Measurements from ENCODE around the gene SLC9A1.

Gene SLC9A1

DNA sequence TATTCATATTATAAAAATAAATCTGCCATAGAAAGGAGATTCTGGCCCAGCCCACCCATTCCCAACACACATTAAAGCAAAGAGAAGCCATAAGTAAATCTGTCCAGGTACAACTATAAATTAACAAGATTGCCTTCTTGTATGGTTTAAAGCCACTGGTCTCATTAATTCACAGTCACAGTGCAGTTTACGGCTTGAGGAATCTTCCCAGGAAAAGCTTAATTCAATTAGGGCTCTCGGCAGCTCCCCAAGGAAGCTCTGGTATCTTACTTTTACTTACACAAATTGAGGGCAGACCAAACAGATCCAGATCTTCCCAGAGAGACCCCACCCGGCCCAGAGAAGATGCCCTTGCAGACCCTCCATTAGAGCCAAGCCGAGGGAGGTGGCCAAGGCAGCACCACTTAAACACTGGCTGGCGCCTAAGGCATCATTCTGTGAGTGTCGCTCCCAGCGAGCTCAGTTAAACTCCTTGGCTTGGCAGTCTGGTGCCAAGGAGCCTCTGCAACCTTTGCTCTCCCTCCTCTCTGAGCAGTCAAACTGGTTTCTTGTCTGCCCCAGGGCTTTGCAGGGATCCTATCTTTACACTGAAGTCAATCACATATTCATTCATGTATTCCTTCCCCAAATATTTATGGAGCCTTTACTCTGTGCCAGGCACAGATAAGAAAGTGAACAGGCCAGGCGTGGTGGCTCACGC is 10.7 kb downstream of the SLC9A1 start:
- POLR2A ChIA-PET = interaction anchor here (0.5 to 11.9 kb wide), 2 partner anchors 9 to 22 kb away, joined by 3 to 110 read pairs; partner anchors contain the start of gene SLC9A1
- CTCF ChIA-PET = interaction anchor here (1.0 to 3.4 kb wide), 7 partner anchors 11 to 140 kb away, joined by 3 to 17 read pairs (median 7); partner anchors contain the start of gene SLC9A1
- no peak for DNase-seq (ENCODE audit: extremely low spot score)
- TF ChIP-seq, protein P1, sequence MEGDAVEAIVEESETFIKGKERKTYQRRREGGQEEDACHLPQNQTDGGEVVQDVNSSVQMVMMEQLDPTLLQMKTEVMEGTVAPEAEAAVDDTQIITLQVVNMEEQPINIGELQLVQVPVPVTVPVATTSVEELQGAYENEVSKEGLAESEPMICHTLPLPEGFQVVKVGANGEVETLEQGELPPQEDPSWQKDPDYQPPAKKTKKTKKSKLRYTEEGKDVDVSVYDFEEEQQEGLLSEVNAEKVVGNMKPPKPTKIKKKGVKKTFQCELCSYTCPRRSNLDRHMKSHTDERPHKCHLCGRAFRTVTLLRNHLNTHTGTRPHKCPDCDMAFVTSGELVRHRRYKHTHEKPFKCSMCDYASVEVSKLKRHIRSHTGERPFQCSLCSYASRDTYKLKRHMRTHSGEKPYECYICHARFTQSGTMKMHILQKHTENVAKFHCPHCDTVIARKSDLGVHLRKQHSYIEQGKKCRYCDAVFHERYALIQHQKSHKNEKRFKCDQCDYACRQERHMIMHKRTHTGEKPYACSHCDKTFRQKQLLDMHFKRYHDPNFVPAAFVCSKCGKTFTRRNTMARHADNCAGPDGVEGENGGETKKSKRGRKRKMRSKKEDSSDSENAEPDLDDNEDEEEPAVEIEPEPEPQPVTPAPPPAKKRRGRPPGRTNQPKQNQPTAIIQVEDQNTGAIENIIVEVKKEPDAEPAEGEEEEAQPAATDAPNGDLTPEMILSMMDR (IDR thresholded peaks at IDR 0.05; ENCODE audit: control extremely low read depth, extremely low read depth, low read depth, missing control alignments) = no peak

- POLR2A ChIA-PET = interaction anchor here (0.5 to 11.9 kb wide), 2 partner anchors 10 to 21 kb away, joined by 3 to 110 read pairs; partner anchors contain the start of gene SLC9A1
- TF ChIP-seq, protein P1 (IDR thresholded peaks at IDR 0.05; ENCODE audit: control extremely low read depth, extremely low read depth, low read depth, missing control alignments) = no peak
- CTCF ChIA-PET = interaction anchor here (1.0 to 3.4 kb wide), 6 partner anchors 9 to 101 kb away, joined by 3 to 17 read pairs (median 3); partner anchors contain the start of gene SLC9A1
- DNase-seq (ENCODE audit: extremely low spot score) = no peak
These were observed 11.5 kb downstream of the SLC9A1 start for GRCh38 chr1:27143401-27143800.

GRCh38 chr1:27142464-27142863 is 12.5 kb downstream of the SLC9A1 start:
- DNase-seq (ENCODE audit: extremely low spot score) = no peak
- ChIA-PET CTCF (interaction anchor here (1.0 to 3.4 kb wide), 4 partner anchors 8 to 30 kb away, joined by 3 to 17 read pairs (median 6); partner anchors contain the start of gene SLC9A1), POLR2A (interaction anchor here (0.5 to 11.9 kb wide), 2 partner anchors 11 to 314 kb away, joined by 4 to 110 read pairs; partner anchors contain the start of gene SLC9A1)
- TF ChIP-seq, protein P1 (IDR thresholded peaks at IDR 0.05; ENCODE audit: control extremely low read depth, extremely low read depth, low read depth, missing control alignments) = no peak

- DNase-seq (ENCODE audit: extremely low spot score) = no peak
- CTCF ChIA-PET = interaction anchor here (0.8 to 9.6 kb wide), 7 partner anchors 14 to 254 kb away, joined by 3 to 88 read pairs (median 5); partner anchors contain the start of gene SLC9A1
- POLR2A ChIA-PET = interaction anchor here (11.9 kb wide), 1 partner anchor 12 kb away, joined by 110 read pairs; the partner anchor contains the start of gene SLC9A1
- TF ChIP-seq, protein P1 (IDR thresholded peaks at IDR 0.05; ENCODE audit: control extremely low read depth, extremely low read depth, low read depth, missing control alignments) = no peak
These were observed 13.5 kb downstream of the SLC9A1 start for GRCh38 chr1:27141266-27142003.

DNA sequence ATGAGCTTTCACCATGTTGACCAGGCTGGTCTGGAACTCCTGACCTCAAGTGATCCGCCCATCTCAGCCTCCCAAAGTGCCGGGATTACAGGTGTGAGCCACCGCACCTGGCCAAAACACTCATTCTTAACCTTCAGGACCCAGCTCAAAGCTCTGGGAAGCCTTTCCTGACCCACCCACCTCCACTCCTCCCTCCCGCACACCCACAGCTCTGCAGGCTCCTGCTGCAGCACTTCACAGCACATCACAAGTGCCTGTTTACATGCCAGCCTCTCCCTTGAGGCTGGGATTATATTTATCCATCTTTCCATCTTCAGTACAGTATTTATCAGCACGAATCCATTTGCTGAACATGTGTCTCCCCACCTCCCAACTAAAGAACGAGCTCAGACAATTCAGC is 14.9 kb downstream of the SLC9A1 start:
- CTCF ChIA-PET = interaction anchor here (1.1 to 9.6 kb wide), 9 partner anchors 9 to 156 kb away, joined by 3 to 88 read pairs (median 6); partner anchors contain the start of gene SLC9A1
- POLR2A ChIA-PET = interaction anchor here (0.7 to 11.9 kb wide), 3 partner anchors 10 to 101 kb away, joined by 4 to 110 read pairs (median 8); partner anchors contain the start of gene SLC9A1
- TF ChIP-seq, protein P1 (IDR thresholded peaks at IDR 0.05; ENCODE audit: control extremely low read depth, extremely low read depth, low read depth, missing control alignments) = no peak

DNA sequence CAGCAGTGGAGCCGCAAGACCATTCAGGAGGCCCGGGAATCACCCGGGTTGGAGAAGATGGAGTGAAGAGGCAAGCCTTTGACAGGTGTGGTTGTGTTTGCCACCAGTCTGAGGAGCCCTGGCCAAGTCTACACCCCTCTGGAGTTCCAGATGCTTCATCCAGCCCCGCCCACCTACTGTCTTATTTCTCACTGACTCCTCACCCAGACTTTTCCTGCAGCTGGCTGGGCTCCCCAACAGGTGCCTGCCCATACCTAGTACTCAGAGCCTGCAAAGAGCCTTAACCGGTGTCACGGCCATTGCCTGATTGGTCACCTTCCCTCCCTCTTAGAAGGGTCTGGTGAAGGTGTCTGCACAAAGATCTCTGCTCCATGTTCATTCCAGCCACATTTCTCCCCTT is 16.0 kb downstream of the SLC9A1 start:
- TF ChIP-seq, protein P1 (IDR thresholded peaks at IDR 0.05; ENCODE audit: control extremely low read depth, extremely low read depth, low read depth, missing control alignments) = no peak
- DNase-seq (ENCODE audit: extremely low spot score) = no peak
- CTCF ChIA-PET = interaction anchor here (0.9 to 9.6 kb wide), 9 partner anchors 10 to 194 kb away, joined by 3 to 88 read pairs (median 6); partner anchors contain the start of gene SLC9A1
- POLR2A ChIA-PET = interaction anchor here (2.1 to 11.9 kb wide), 2 partner anchors 11 to 15 kb away, joined by 8 to 110 read pairs; partner anchors contain the start of gene SLC9A1

More for the DNA sequence above, 14.9 kb downstream of the SLC9A1 start:
- DNase-seq (ENCODE audit: extremely low spot score) = no peak
